H1 (cell line): ENCODE data around the gene KCTD17. TPM values are rescaled to one million over a fixed set of nuclear protein-coding genes. Genes with fewer than 3 reads are reported as not detected.

ENCODE experiments used
- CTCF ChIA-PET: fragments of 300-600 bp; sonication (Branson Sonifier 250); formaldehyde crosslinking; loops from one replicate; lab custom pipeline; 2021; ENCODE audit not compliant: partially characterized antibody; lab: Charles Lee
- POLR2A ChIA-PET: fragments of 300-600 bp; sonication (Branson Sonifier 250); formaldehyde crosslinking; loops from one replicate; lab custom pipeline; 2021; ENCODE audit warnings: inconsistent platforms; ENCODE audit not compliant: partially characterized antibody; lab: Charles Lee
- DNase-seq, 2 experiments: peaks; one replicate each; pipeline versions ENCODE4 v3.0.0 to v3.0.0-alpha.2; 2010 to 2022; ENCODE audit warnings: low spot score in 2 of 2, low read depth in 1 of 2, mixed read lengths in 1 of 2
- FAIRE-seq: peaks from 2 replicates; lab custom pipeline; 2011; peaks lifted over from hg19 to GRCh38; lab: Jason Lieb, UNC
- H2AFZ ChIP-seq: 2 replicates; pipeline ENCODE4 v1.8.1; 2012; ENCODE audit warnings: low read length, inconsistent platforms
- H2AK5ac ChIP-seq: 2 replicates; pipeline ENCODE4 v1.6.1; 2013; ENCODE audit warnings: low read depth, low read length
- H2BK120ac ChIP-seq: replicated peaks from 2 replicates; pipeline ENCODE3; 2013; ENCODE audit warnings: low read depth, low read length, inconsistent platforms
- H2BK12ac ChIP-seq: 2 replicates; pipeline ENCODE4 v1.6.1; 2013; ENCODE audit warnings: low read depth, low read length
- H2BK15ac ChIP-seq: 2 replicates; pipeline ENCODE4 v1.6.1; 2013; ENCODE audit warnings: low read length
- H2BK20ac ChIP-seq: 2 replicates; pipeline ENCODE4 v1.6.1; 2013; ENCODE audit warnings: low read length
- H2BK5ac ChIP-seq: 2 replicates; pipeline ENCODE4 v1.6.1; 2013; ENCODE audit warnings: low read depth, low read length
- H3K14ac ChIP-seq: 2 replicates; pipeline ENCODE4 v1.6.1; 2013; ENCODE audit warnings: inconsistent platforms; ENCODE audit not compliant: insufficient read length
- H3K18ac ChIP-seq: 2 replicates; pipeline ENCODE4 v1.6.1; 2013; ENCODE audit warnings: low read length; ENCODE audit errors: extremely low read depth
- H3K23ac ChIP-seq: 2 replicates; pipeline ENCODE4 v1.6.1; 2013; ENCODE audit warnings: inconsistent platforms; ENCODE audit not compliant: insufficient read length
- H3K23me2 ChIP-seq: 2 replicates; pipeline ENCODE4 v1.6.1; 2013; ENCODE audit warnings: low read depth, low read length
- H3K27ac ChIP-seq: 2 replicates; pipeline ENCODE4 v1.6.1; 2011; ENCODE audit warnings: low read depth, low read length, inconsistent platforms
- H3K27me3 ChIP-seq, 4 experiments: replicated peaks in 1 of 4; 1 replicate in 1 of 4; 2 replicates in 3 of 4; pipeline versions ENCODE4 v1.6.1 to v1.8.1; 2011 to 2013; ENCODE audit warnings: low read length in 3 of 4, mild to moderate bottlenecking in 3 of 4, inconsistent platforms in 2 of 4, mixed read lengths in 2 of 4, moderate library complexity in 1 of 4; ENCODE audit not compliant: control insufficient read depth in 3 of 4, insufficient read depth in 3 of 4; ENCODE audit errors: extremely low read depth in 1 of 4
- H3K36me3 ChIP-seq, 4 experiments: 2 replicates each; pipeline versions ENCODE4 v1.6.1 to v1.8.1; 2011 to 2013; ENCODE audit warnings: mild to moderate bottlenecking in 4 of 4, low read length in 3 of 4, moderate library complexity in 2 of 4, control low read depth in 1 of 4, inconsistent platforms in 1 of 4; ENCODE audit not compliant: insufficient read depth in 4 of 4, control insufficient read depth in 2 of 4
- H3K4ac ChIP-seq: replicated peaks from 2 replicates; pipeline ENCODE3; 2013; ENCODE audit warnings: low read length, low read depth, mixed read lengths, inconsistent platforms; ENCODE audit not compliant: insufficient read length
- H3K4me1 ChIP-seq, 4 experiments: replicated peaks in 1 of 4; 1 replicate in 1 of 4; 2 replicates in 3 of 4; pipeline versions ENCODE4 v1.6.1 to v1.8.1; 2011 to 2013; ENCODE audit warnings: low read length in 3 of 4, inconsistent platforms in 2 of 4, mixed read lengths in 1 of 4; ENCODE audit not compliant: insufficient read depth in 4 of 4, control insufficient read depth in 3 of 4
- H3K4me2 ChIP-seq, 2 experiments: 2 replicates each; pipeline versions ENCODE4 v1.6.1 to v1.8.1; 2011 to 2013; ENCODE audit warnings: low read depth in 2 of 2, low read length in 2 of 2, control low read depth in 1 of 2, inconsistent platforms in 1 of 2, mild to moderate bottlenecking in 1 of 2; ENCODE audit not compliant: insufficient read depth in 1 of 2
- H3K4me3 ChIP-seq, 4 experiments: fragments of 200-600, 300-600 bp in 1 of 4; sonication (generic), shearing (Covaris generic), sonication (Bioruptor Twin) in 1 of 4; 2 replicates each; pipeline versions ENCODE4 v1.5.1 to v1.8.1; 2011 to 2016; ENCODE audit warnings: low read length in 4 of 4, low read depth in 3 of 4, control low read depth in 2 of 4, inconsistent platforms in 2 of 4, mild to moderate bottlenecking in 2 of 4, mixed read lengths in 1 of 4, moderate library complexity in 1 of 4; ENCODE audit not compliant: insufficient read depth in 2 of 4; ENCODE audit errors: extremely low read depth in 1 of 4
- H3K56ac ChIP-seq: replicated peaks from 2 replicates; pipeline ENCODE3; 2013; ENCODE audit warnings: low read depth, mild to moderate bottlenecking, mixed read lengths, low read length, inconsistent platforms; ENCODE audit not compliant: insufficient read length
- H3K79me1 ChIP-seq: 2 replicates; pipeline ENCODE4 v1.6.1; 2013; ENCODE audit warnings: low read depth, low read length, control low read depth
- H3K79me2 ChIP-seq, 2 experiments: 2 replicates each; pipeline versions ENCODE4 v1.6.1 to v1.8.1; 2012 to 2013; ENCODE audit warnings: low read length in 2 of 2, mild to moderate bottlenecking in 2 of 2, inconsistent platforms in 1 of 2; ENCODE audit not compliant: insufficient read depth in 2 of 2, control insufficient read depth in 1 of 2
- H3K9ac ChIP-seq, 4 experiments: replicated peaks in 1 of 4; 1 replicate in 1 of 4; 2 replicates in 3 of 4; pipeline versions ENCODE4 v1.6.1 to v1.8.1; 2011 to 2013; ENCODE audit warnings: low read depth in 3 of 4, low read length in 3 of 4, control low read depth in 2 of 4, mild to moderate bottlenecking in 2 of 4, moderate library complexity in 2 of 4, inconsistent platforms in 1 of 4; ENCODE audit errors: extremely low read depth in 1 of 4
- H3K9me3 ChIP-seq, 2 experiments: 2 replicates each; pipeline versions ENCODE4 v1.6.1 to v1.8.1; 2012 to 2013; ENCODE audit warnings: mild to moderate bottlenecking in 2 of 2, moderate library complexity in 2 of 2, control low read depth in 1 of 2, inconsistent platforms in 1 of 2, low read depth in 1 of 2, low read length in 1 of 2, mixed read lengths in 1 of 2; ENCODE audit not compliant: insufficient read depth in 2 of 2
- H4K20me1 ChIP-seq, 2 experiments: replicated peaks in 1 of 2; 2 replicates each; pipeline versions ENCODE3 to v1.8.1; 2011 to 2013; ENCODE audit warnings: inconsistent platforms in 2 of 2, low read length in 2 of 2, mild to moderate bottlenecking in 1 of 2; ENCODE audit not compliant: insufficient read depth in 2 of 2, control insufficient read depth in 1 of 2
- H4K5ac ChIP-seq: 2 replicates; pipeline ENCODE4 v1.6.1; 2013; ENCODE audit warnings: low read length, low read depth, mixed read lengths, inconsistent platforms; ENCODE audit not compliant: insufficient read length
- H4K8ac ChIP-seq: 2 replicates; pipeline ENCODE4 v1.8.0; 2013; ENCODE audit warnings: mild to moderate bottlenecking, moderate library complexity, low read length, inconsistent platforms; ENCODE audit not compliant: insufficient read depth; ENCODE audit errors: extremely low read depth
- H4K91ac ChIP-seq: replicated peaks from 2 replicates; pipeline ENCODE3; 2013; ENCODE audit warnings: low read length, mixed read lengths, inconsistent platforms; ENCODE audit not compliant: insufficient read length
- ASH2L ChIP-seq: fragments of 200-600, 300-600 bp; sonication (generic); IDR thresholded peaks from one replicate; pipeline ENCODE4 v1.7.1; 2017; ENCODE audit warnings: low read length
- BCL11A ChIP-seq, 2 experiments: IDR thresholded peaks; one replicate each; pipeline ENCODE4 v1.6.1; 2011; ENCODE audit warnings: low read depth in 2 of 2, low read length in 2 of 2, mild to moderate bottlenecking in 2 of 2
- CBX8 ChIP-seq: fragments of 300-800, 300-1000 bp; sonication (generic); IDR thresholded peaks from 2 replicates; pipeline ENCODE4 v1.7.1; 2016; ENCODE audit warnings: low read depth, low read length, borderline replicate concordance
- POLR2AphosphoS5 ChIP-seq: IDR thresholded peaks from 2 replicates; pipeline ENCODE4 v1.6.1; 2011; ENCODE audit warnings: low read depth, low read length
- YY1 ChIP-seq: IDR thresholded peaks from 2 replicates; pipeline ENCODE4 v1.6.1; 2011; ENCODE audit warnings: low read depth, mild to moderate bottlenecking, low read length
- WGBS, 2 experiments: shearing (Covaris generic) in 1 of 2; methylation state at CpG; one replicate each; pipeline versions ENCODE4 v1.1.6 to v1.1.7; 2013 to 2015; ENCODE audit warnings: low lambda C conversion rate in 2 of 2, mixed read lengths in 2 of 2, inconsistent platforms in 1 of 2, low coverage in 1 of 2, missing lambda C conversion rate in 1 of 2; ENCODE audit not compliant: insufficient replicate concordance in 2 of 2, insufficient coverage in 1 of 2, insufficient read length in 1 of 2; ENCODE audit errors: extremely low coverage in 1 of 2, missing lambda C conversion rate in 1 of 2; 5-methylcytosine and 5-hydroxymethylcytosine counted together
- polyA plus RNA-seq, 7 experiments: library from polyadenylated mRNA; depleted of rRNA in 3 of 7; stranded (reverse) in 5 of 7; unstranded in 2 of 7; fragments of >200 nt in 5 of 7; fragments of 200-250 nt in 2 of 7; gene quantifications; 1 replicate in 5 of 7; 2 replicates in 1 of 7; 4 replicates in 1 of 7; pipeline versions ENCODE4 v1.2.1 to v1.2.3, GENCODE V29; 2011 to 2013; ENCODE audit warnings: missing spikeins in 2 of 7, mixed read lengths in 2 of 7
- total RNA-seq: library from RNA; stranded (reverse); fragmentation: NEBNext Ultra II Directional; extraction: Animal tissue kit (Norgen Biotek cat#: 25700); gene quantifications from 2 replicates; pipeline ENCODE4 v1.2.1, GENCODE V29; 2021

KCTD17 gene
- total and polyA plus RNA-seq, 2 of the 8 experiments (the other 6 are each of a cell fraction or from before 2014, with no cell fraction given), result 39.4 to 44.0 TPM

- no peak overlapping the region for H2AFZ ChIP-seq
- H3K79me2 ChIP-seq, result peaks cover 0 to 9% of the 10 kb centered on the region in 2 experiments; a peak in 2 of 4 replicates
- no peak overlapping the region for H2BK12ac ChIP-seq
- WGBS, 2 experiments, result 90% methylated on average over 4 of the region's 4 CpGs; no CpG with 5 or more reads in 1 of the 2 experiments
- peaks cover 6% of the 10 kb centered on the region; the same call in 1 of the 2 replicates for H3K23me2 ChIP-seq
- no peak overlapping the region for H3K23ac ChIP-seq
- H3K9me3 ChIP-seq, result no peaks in the 10 kb centered on the region
- no peak overlapping the region for H3K4me2 ChIP-seq
- POLR2A ChIA-PET, result interaction anchor here (0.9 to 1.6 kb wide), 5 partner anchors 10 to 29 kb away, joined by 3 to 4 read pairs (median 3); no protein-coding TSS in a partner anchor
- H4K5ac ChIP-seq, result no peak overlapping the region
- no peak overlapping the region for H3K14ac ChIP-seq
- CTCF ChIA-PET, result interaction anchor here (0.9 to 1.8 kb wide), 6 partner anchors 9 to 50 kb away, joined by 3 to 5 read pairs (median 4); no protein-coding TSS in a partner anchor
- no peak overlapping the region for H2BK15ac ChIP-seq
- H4K91ac ChIP-seq, result no peak overlapping the region
- no peak overlapping the region for H2BK120ac ChIP-seq
- no peak overlapping the region for H3K56ac ChIP-seq
- no peak overlapping the region for H4K8ac ChIP-seq
- FAIRE-seq (no peak), DNase-seq (no peak)
- peaks cover 0 to 13% (median 1%) of the 10 kb centered on the region in 4 experiments; a peak in 2 of 8 replicates for H3K36me3 ChIP-seq
- no peaks in the 10 kb centered on the region for H3K27me3 ChIP-seq
- H2BK20ac ChIP-seq, result no peak overlapping the region
- no peak overlapping the region for H3K27ac ChIP-seq
- peaks cover 0 to 16% (median 6%) of the 10 kb centered on the region in 4 experiments; a peak in 6 of 7 replicates for H3K4me1 ChIP-seq
- H3K79me1 ChIP-seq, result no peaks in the 10 kb centered on the region; the same call in 1 of the 2 replicates
- no peak overlapping the region for H3K4ac ChIP-seq
- H2AK5ac ChIP-seq, result no peak overlapping the region
- no peak overlapping the region for H3K9ac ChIP-seq
- no peak overlapping the region for H3K18ac ChIP-seq
- no peak overlapping the region for H3K4me3 ChIP-seq
- no peak overlapping the region for H2BK5ac ChIP-seq
- H4K20me1 ChIP-seq, result peaks cover 6 to 27% of the 10 kb centered on the region in 2 experiments
- TF ChIP-seq POLR2AphosphoS5, result no peak
- no peak for TF ChIP-seq BCL11A (IDR thresholded peaks at IDR 0.05; ENCODE audit: low read depth in 2 of 2, low read length in 2 of 2)
- TF ChIP-seq ASH2L, result no peak
- no peak for TF ChIP-seq YY1
- TF ChIP-seq CBX8, result no peak
Observed at GRCh38 chr22:37014415-37014806, 37.1 kb upstream of the KCTD17 start.
